Activated T-cell treated with anti-CD3 and anti-CD28 coated beads, Interleukin-2, amount 50 U/mL, for 1 hour (primary cell): Measurements from ENCODE around the gene CTU2.

Experiments
- DNase-seq: peaks from one replicate; pipeline ENCODE4 v3.0.0-alpha.2; 2020

Gene CTU2

GRCh38 chr16:88697831-88698615, 8.3 kb upstream of the CTU2 start:
- DNase-seq = peak; percentile 46

- DNase-seq = no peak
Measured at GRCh38 chr16:88698646-88699045, 7.7 kb upstream of the CTU2 start.

GRCh38 chr16:88699180-88699579, 7.1 kb upstream of the CTU2 start:
- no peak for DNase-seq

GRCh38 chr16:88700322-88700635, 6.0 kb upstream of the CTU2 start:
- DNase-seq = no peak

- DNase-seq = peak; percentile 94
Measured at GRCh38 chr16:88700636-88701482, 5.4 kb upstream of the CTU2 start.

GRCh38 chr16:88701581-88702370, 4.5 kb upstream of the CTU2 start:
- peak; percentile 45 for DNase-seq

- DNase-seq = peak; percentile 42
Measured at GRCh38 chr16:88702371-88703210, 3.7 kb upstream of the CTU2 start.

GRCh38 chr16:88703486-88704309, 2.6 kb upstream of the CTU2 start:
- DNase-seq = peak; percentile 74

- DNase-seq = peak; percentile 63
Measured at GRCh38 chr16:88705076-88705684, 1.1 kb upstream of the CTU2 start.

GRCh38 chr16:88705801-88706228, 488 bp upstream of the CTU2 start:
- DNase-seq = no peak

- DNase-seq = no peak
Measured at GRCh38 chr16:88706965-88707826, 893 bp downstream of the CTU2 start.

GRCh38 chr16:88710556-88710955, 4.3 kb downstream of the CTU2 start:
- DNase-seq = no peak

- no peak for DNase-seq
Measured at GRCh38 chr16:88711750-88712340, 5.5 kb downstream of the CTU2 start.

- DNase-seq = no peak
Measured at GRCh38 chr16:88712362-88712979, 6.2 kb downstream of the CTU2 start.

- no peak for DNase-seq
Measured at GRCh38 chr16:88713054-88713453, 6.8 kb downstream of the CTU2 start.

GRCh38 chr16:88713568-88714419, 7.5 kb downstream of the CTU2 start:
- DNase-seq = no peak

- DNase-seq = no peak
Measured at GRCh38 chr16:88714420-88715302, 8.4 kb downstream of the CTU2 start.
